Effector memory CD4-positive, alpha-beta T cell (primary cell): ENCODE data around the gene SMAD5.

Experiments used
- DNase-seq, 3 donors: peaks; one replicate each; pipeline ENCODE4 v3.0.0-alpha.2; 2020
- H3K27ac ChIP-seq: 2 replicates; pipeline ENCODE4 v1.7.0; 2013; ENCODE audit warnings: mild to moderate bottlenecking, low read length, moderate library complexity; ENCODE audit not compliant: insufficient read depth, poor library complexity, severe bottlenecking
- H3K27me3 ChIP-seq: replicated peaks from 2 replicates; pipeline ENCODE4 v1.7.0; 2013; ENCODE audit warnings: mild to moderate bottlenecking, low read length; ENCODE audit not compliant: insufficient read depth, control insufficient read depth, poor library complexity, severe bottlenecking
- H3K36me3 ChIP-seq: 2 replicates; pipeline ENCODE4 v1.7.0; 2013; ENCODE audit warnings: mild to moderate bottlenecking, low read length, moderate library complexity; ENCODE audit not compliant: control insufficient read depth, insufficient read depth
- H3K4me1 ChIP-seq: 2 replicates; pipeline ENCODE4 v1.7.0; 2013; ENCODE audit warnings: low read length, mild to moderate bottlenecking; ENCODE audit not compliant: control insufficient read depth, insufficient read depth, poor library complexity, severe bottlenecking
- H3K4me3 ChIP-seq: 2 replicates; pipeline ENCODE4 v1.7.0; 2013; ENCODE audit warnings: low read length, low read depth, mild to moderate bottlenecking; ENCODE audit not compliant: insufficient read depth, poor library complexity, severe bottlenecking
- H3K9me3 ChIP-seq: 2 replicates; pipeline ENCODE4 v1.7.0; 2013; ENCODE audit warnings: mild to moderate bottlenecking, low read length, moderate library complexity; ENCODE audit not compliant: control insufficient read depth

The SMAD5 gene

DNA sequence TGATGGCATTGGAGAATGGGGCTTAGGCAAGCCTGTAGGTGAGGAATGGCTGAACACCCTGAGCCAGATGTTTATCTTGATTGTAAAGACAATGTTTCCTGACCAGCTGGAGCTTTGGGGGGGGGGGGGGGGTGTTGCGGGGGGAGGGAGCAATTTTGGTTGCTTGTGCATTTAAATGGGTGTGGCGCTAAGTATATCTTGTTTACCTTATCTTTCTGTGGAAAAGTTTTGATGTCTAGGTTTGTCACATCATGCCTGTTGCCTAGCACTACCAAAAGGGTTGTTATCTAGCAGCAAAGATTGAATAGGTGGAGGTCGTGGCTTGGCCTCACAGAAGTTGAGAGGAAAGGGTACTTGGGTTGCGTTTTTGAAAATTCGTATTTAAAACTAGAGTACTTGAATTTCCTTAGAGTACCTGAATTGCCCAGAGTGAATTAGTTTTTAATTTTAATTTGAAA lies 1.3 kb downstream of the SMAD5 start:
- Histone ChIP-seq H3K27me3 (no peaks in the 10 kb centered on the region), H3K27ac (no peak overlapping the region)
- no peak for DNase-seq

DNA sequence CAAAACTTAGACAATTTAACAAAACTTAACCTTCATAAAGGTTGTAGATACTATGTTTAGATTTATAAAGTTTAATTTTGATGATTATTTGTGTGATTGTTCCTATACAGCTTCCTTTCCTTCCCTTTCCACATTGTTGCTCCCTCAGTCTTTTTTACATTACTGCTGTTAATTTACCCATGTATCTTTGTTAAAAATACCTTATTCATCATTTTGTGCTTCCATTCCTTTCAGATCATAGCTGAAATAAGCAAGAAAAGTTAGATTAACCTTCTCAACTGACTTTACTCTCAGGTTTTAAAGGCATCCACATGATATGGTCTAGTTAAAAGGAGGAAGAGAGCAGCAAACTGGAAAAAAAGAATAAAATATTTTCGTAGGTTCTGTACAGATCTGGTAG lies 2.0 kb downstream of the SMAD5 start:
- H3K36me3 ChIP-seq: no peaks in the 10 kb centered on the region
- no peak overlapping the region for H3K27ac ChIP-seq
- H3K27me3 ChIP-seq: no peaks in the 10 kb centered on the region
- H3K9me3 ChIP-seq: no peaks in the 10 kb centered on the region
- no peak for DNase-seq
- no peaks in the 10 kb centered on the region for H3K4me1 ChIP-seq
- no peak overlapping the region for H3K4me3 ChIP-seq

More for the DNA sequence above, 1.3 kb downstream of the SMAD5 start:
- Histone ChIP-seq H3K9me3 (no peaks in the 10 kb centered on the region), H3K4me1 (no peaks in the 10 kb centered on the region), H3K36me3 (no peaks in the 10 kb centered on the region), H3K4me3 (peak overlapping the region; percentile 69)

DNA sequence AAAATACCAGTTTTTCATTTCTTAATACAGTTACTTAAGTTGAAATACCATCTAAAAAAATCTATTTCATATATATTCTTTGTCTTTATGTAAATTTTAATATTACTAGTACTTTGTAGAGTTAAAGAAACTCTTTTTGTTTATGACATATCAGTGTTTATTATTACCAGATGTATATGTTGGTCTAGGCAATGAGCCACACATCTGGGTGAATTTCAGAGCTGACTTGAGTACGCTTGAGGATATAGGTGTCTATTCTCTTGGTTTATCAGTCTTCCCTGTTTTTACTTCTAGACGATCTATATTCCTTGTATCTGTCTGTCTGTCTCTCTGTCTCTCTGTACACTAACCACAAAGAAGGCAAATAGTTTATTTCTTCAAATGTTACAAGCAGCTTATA lies 2.9 kb downstream of the SMAD5 start:
- no peaks in the 10 kb centered on the region for H3K9me3 ChIP-seq
- DNase-seq: no peak
- H3K36me3 ChIP-seq: no peaks in the 10 kb centered on the region
- H3K4me3 ChIP-seq: no peak overlapping the region
- no peak overlapping the region for H3K27ac ChIP-seq
- H3K4me1 ChIP-seq: no peaks in the 10 kb centered on the region
- H3K27me3 ChIP-seq: no peaks in the 10 kb centered on the region

DNA sequence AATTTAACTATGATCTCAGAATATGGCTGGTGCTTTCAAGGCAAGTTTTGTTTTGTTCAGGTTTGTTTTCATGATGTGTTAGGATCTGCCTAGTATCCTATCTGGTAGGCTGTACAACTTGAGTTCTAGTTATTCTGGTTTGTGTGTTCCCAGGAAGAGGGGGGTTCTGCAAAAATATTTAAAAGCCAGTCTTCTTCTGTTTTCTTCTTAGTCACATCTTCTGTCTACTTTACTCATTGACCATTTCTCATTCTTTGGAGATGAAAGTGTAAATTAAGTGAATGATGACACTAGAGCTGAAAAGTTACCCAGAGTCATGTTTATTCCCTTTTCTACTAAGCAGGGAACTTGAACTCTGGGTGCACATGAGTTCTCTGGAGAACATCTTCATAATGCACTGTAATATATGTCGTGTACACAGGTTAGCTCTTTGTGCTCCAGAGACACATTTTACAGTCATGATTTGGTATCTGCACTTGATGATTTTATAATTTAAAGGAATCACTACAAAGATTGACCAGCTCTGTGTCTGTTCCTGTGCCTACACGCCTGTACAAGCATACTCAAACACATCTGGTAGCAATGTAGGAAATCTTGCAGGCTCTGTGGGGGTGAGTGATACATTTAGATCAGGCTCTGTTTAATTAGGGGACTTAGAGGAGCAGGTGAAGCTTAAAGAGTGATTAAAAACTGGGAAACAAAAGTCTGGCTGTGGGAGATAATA lies 5.0 kb downstream of the SMAD5 start:
- no peaks in the 10 kb centered on the region for H3K4me1 ChIP-seq
- no peak overlapping the region for H3K4me3 ChIP-seq
- DNase-seq: no peak
- no peak overlapping the region for H3K27ac ChIP-seq
- no peaks in the 10 kb centered on the region for H3K9me3 ChIP-seq
- no peaks in the 10 kb centered on the region for H3K36me3 ChIP-seq
- no peaks in the 10 kb centered on the region for H3K27me3 ChIP-seq

DNA sequence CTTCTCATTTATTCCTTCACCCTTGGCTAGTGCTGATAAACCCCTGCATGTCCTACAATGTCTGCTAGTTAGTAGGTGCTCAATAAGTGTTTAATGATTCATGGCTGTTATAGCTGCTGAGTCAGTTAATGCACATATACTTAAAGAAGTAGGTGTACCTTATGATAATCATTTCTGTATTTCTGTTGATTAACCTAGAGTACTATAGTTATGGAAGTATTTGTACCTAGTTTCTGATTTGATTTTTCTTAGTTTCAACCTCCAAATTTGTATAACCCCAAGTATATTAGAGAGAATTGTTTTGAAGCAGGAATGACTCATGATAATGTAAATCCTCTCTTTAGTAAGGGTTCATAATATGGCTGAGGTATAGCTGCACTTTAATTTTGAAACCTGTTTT lies 8.9 kb downstream of the SMAD5 start:
- no peaks in the 10 kb centered on the region for H3K9me3 ChIP-seq

DNA sequence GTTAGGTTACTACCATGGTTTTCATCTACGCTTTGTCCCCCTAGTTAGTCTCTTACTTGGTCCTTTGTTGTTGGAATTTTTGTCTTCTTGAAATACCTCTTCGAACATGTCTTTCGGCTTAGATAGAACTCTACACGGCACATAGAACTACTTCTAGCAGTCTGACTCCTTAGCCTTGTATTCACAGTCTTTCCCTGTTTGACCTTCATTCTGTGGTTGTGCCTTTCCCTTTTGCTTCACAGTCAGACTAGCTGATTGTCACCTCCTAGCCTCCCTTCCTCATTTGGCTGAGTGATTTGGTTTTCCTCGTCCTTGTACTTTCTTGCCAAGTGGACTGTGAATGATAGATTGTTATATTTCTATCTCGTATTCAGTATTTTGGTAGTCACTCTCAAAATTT lies 10.7 kb downstream of the SMAD5 start:
- Histone ChIP-seq H3K36me3 (no peaks in the 10 kb centered on the region), H3K9me3 (no peaks in the 10 kb centered on the region), H3K4me3 (no peak overlapping the region), H3K4me1 (peaks cover 2% of the 10 kb centered on the region), H3K27me3 (no peaks in the 10 kb centered on the region), H3K27ac (no peak overlapping the region)
- no peak for DNase-seq

More for the DNA sequence above, 8.9 kb downstream of the SMAD5 start:
- Histone ChIP-seq H3K36me3 (no peaks in the 10 kb centered on the region), H3K4me1 (peaks cover 2% of the 10 kb centered on the region), H3K27ac (no peak overlapping the region), H3K4me3 (no peak overlapping the region), H3K27me3 (no peaks in the 10 kb centered on the region)
- DNase-seq: no peak

DNA sequence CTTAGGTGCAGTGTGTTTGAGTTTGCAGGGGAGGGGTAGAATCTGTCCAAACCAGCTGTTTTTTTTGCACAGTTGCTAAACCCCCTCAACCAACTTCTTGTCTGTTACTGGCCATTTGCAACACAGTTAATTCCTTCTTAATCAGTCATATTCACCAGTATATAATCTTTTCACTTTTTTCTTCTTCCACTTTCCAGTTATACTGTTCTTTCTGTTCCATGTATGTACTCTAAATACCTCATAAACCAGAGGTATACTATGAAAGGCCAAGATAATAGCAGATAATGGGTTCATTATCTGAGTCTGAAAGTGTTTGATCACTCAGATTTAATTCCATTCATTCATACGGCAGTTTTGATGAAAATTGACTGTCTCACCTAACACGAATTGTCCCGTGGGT lies 11.1 kb downstream of the SMAD5 start:
- Histone ChIP-seq H3K27me3 (no peaks in the 10 kb centered on the region), H3K4me3 (no peak overlapping the region), H3K4me1 (peaks cover 2% of the 10 kb centered on the region), H3K27ac (no peak overlapping the region), H3K36me3 (no peaks in the 10 kb centered on the region), H3K9me3 (no peaks in the 10 kb centered on the region)
- DNase-seq: no peak

DNA sequence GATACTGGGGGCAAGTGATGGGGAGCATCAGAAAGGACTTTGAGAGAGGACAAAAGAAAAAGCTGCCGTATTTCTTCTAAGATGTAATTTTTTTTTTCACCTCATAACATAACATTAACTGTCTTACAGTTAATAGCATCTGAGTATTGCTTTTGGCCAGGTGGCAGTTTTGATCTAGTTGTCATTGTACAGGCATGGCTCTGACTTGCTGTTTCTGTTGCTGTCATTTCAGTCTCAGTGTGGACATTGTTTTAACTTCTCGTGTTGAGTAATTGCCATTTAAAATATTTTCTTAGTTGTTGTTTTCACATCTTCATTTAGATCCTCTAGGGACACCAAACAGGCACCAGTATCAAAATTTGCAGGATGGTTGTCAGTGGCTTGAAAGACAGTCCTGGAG lies 12.4 kb downstream of the SMAD5 start:
- no peaks in the 10 kb centered on the region for H3K36me3 ChIP-seq
- no peak for DNase-seq
- H3K27ac ChIP-seq: no peak overlapping the region
- no peak overlapping the region for H3K4me3 ChIP-seq
- no peaks in the 10 kb centered on the region for H3K9me3 ChIP-seq
- H3K27me3 ChIP-seq: no peaks in the 10 kb centered on the region
- H3K4me1 ChIP-seq: peaks cover 2% of the 10 kb centered on the region

DNA sequence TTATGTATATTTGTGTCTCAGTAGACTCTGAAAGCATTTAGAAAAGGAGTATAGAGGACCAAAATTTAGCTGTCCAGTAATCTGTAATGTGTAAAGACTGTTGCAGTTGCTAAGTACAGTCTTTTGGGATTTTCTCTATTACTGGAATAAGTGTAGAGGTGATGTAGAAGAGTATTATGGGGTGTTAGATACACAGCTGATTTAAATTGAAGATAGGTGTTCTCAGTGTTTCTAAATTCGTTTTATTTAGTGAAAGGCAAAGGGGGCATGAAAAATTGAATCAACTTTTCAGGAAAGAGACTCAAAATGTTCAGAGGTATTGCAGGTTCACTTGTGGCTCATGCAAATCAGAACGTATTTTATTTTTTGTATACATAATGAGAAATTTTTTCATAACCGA lies 13.6 kb downstream of the SMAD5 start:
- Histone ChIP-seq H3K36me3 (no peaks in the 10 kb centered on the region), H3K27ac (no peak overlapping the region), H3K27me3 (no peaks in the 10 kb centered on the region), H3K4me3 (no peak overlapping the region), H3K9me3 (no peaks in the 10 kb centered on the region), H3K4me1 (peaks cover 2% of the 10 kb centered on the region)
- DNase-seq: no peak

DNA sequence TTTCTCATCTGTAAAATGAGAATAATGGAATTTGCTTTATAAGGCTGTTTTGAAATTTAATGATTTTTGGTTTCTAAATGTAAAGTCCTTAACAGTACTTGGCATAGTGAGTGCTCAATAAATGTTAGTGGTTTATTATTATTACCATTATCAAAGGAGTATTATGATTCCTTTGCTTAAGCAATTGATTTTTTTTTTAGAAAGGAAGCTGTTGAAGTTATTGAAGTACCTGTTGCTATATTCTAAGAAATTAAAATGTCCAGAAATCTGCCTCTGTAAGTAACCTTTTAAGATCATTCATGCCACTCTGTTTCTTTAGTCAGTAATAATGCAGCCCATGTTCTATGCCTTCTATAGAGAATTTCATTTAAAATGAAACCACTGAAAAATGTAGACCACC lies 15.0 kb downstream of the SMAD5 start:
- Histone ChIP-seq H3K27ac (no peak overlapping the region), H3K9me3 (no peaks in the 10 kb centered on the region), H3K27me3 (no peaks in the 10 kb centered on the region), H3K4me1 (peaks cover 2% of the 10 kb centered on the region), H3K4me3 (no peak overlapping the region), H3K36me3 (no peaks in the 10 kb centered on the region)
- no peak for DNase-seq
